ENCODE results near the gene MRPL37.

Gene MRPL37

GRCh38 chr1:54176621-54177327 lies 23.2 kb upstream of the MRPL37 start:
- Histone ChIP-seq H3K79me2 (ENCODE audit: low read length) (no peaks in the 10 kb centered on the region), H3K4me1 (ENCODE audit: low read length) (no peaks in the 10 kb centered on the region), H2AFZ (ENCODE audit: low read depth, low read length) (no peak overlapping the region), H3K27ac (ENCODE audit: low read length) (no peak overlapping the region), H3K9ac (ENCODE audit: low read length) (no peak overlapping the region), H3K9me3 (ENCODE audit: insufficient read depth, low read length) (no peaks in the 10 kb centered on the region), H3K27me3 (ENCODE audit: low read depth, low read length) (no peaks in the 10 kb centered on the region), H3K36me3 (replicated peaks; ENCODE audit: low read depth, low read length) (no peaks in the 10 kb centered on the region), H4K20me1 (ENCODE audit: insufficient read depth, low read length) (no peaks in the 10 kb centered on the region), H3K4me2 (ENCODE audit: low read length) (no peak overlapping the region), H3K4me3 (ENCODE audit: low read length) (no peak overlapping the region)
- TF ChIP-seq CTCF (IDR thresholded peaks at IDR 0.05; ENCODE audit: low read depth, low read length) = no peak
- no peak for TF ChIP-seq EZH2phosphoT487 (IDR thresholded peaks at IDR 0.05; ENCODE audit: low read depth)

- Histone ChIP-seq H3K27me3 (ENCODE audit: low read depth, low read length) (no peaks in the 10 kb centered on the region), H2AFZ (ENCODE audit: low read depth, low read length) (no peak overlapping the region), H4K20me1 (ENCODE audit: insufficient read depth, low read length) (no peaks in the 10 kb centered on the region), H3K79me2 (ENCODE audit: low read length) (no peaks in the 10 kb centered on the region), H3K9ac (ENCODE audit: low read length) (no peak overlapping the region), H3K4me2 (ENCODE audit: low read length) (no peak overlapping the region), H3K4me1 (ENCODE audit: low read length) (no peaks in the 10 kb centered on the region), H3K9me3 (ENCODE audit: insufficient read depth, low read length) (no peaks in the 10 kb centered on the region), H3K27ac (ENCODE audit: low read length) (no peak overlapping the region), H3K4me3 (ENCODE audit: low read length) (no peak overlapping the region), H3K36me3 (replicated peaks; ENCODE audit: low read depth, low read length) (no peaks in the 10 kb centered on the region)
- TF ChIP-seq CTCF (IDR thresholded peaks at IDR 0.05; ENCODE audit: low read depth, low read length) (no peak), EZH2phosphoT487 (IDR thresholded peaks at IDR 0.05; ENCODE audit: low read depth) (no peak)
Observed at GRCh38 chr1:54177726-54178125, 22.2 kb upstream of the MRPL37 start.

GRCh38 chr1:54178296-54179070 lies 21.5 kb upstream of the MRPL37 start:
- H3K4me1 ChIP-seq (ENCODE audit: low read length) = no peaks in the 10 kb centered on the region
- H3K9ac ChIP-seq (ENCODE audit: low read length) = no peak overlapping the region
- no peaks in the 10 kb centered on the region for H3K36me3 ChIP-seq (replicated peaks; ENCODE audit: low read depth, low read length)
- H3K79me2 ChIP-seq (ENCODE audit: low read length) = no peaks in the 10 kb centered on the region
- H3K4me2 ChIP-seq (ENCODE audit: low read length) = no peak overlapping the region
- H3K27me3 ChIP-seq (ENCODE audit: low read depth, low read length) = no peaks in the 10 kb centered on the region
- TF ChIP-seq CTCF (IDR thresholded peaks at IDR 0.05; ENCODE audit: low read depth, low read length) (no peak), EZH2phosphoT487 (IDR thresholded peaks at IDR 0.05; ENCODE audit: low read depth) (no peak)
- no peak overlapping the region for H2AFZ ChIP-seq (ENCODE audit: low read depth, low read length)
- H3K4me3 ChIP-seq (ENCODE audit: low read length) = no peak overlapping the region
- no peaks in the 10 kb centered on the region for H4K20me1 ChIP-seq (ENCODE audit: insufficient read depth, low read length)
- H3K9me3 ChIP-seq (ENCODE audit: insufficient read depth, low read length) = no peaks in the 10 kb centered on the region
- H3K27ac ChIP-seq (ENCODE audit: low read length) = no peak overlapping the region

GRCh38 chr1:54180701-54181360 lies 19.1 kb upstream of the MRPL37 start:
- Histone ChIP-seq H2AFZ (ENCODE audit: low read depth, low read length) (no peak overlapping the region), H3K27me3 (ENCODE audit: low read depth, low read length) (no peaks in the 10 kb centered on the region), H3K9me3 (ENCODE audit: insufficient read depth, low read length) (no peaks in the 10 kb centered on the region), H3K4me1 (ENCODE audit: low read length) (no peaks in the 10 kb centered on the region), H3K79me2 (ENCODE audit: low read length) (no peaks in the 10 kb centered on the region), H3K27ac (ENCODE audit: low read length) (no peak overlapping the region), H3K9ac (ENCODE audit: low read length) (no peak overlapping the region), H3K4me3 (ENCODE audit: low read length) (no peak overlapping the region), H3K36me3 (replicated peaks; ENCODE audit: low read depth, low read length) (no peaks in the 10 kb centered on the region), H4K20me1 (ENCODE audit: insufficient read depth, low read length) (no peaks in the 10 kb centered on the region), H3K4me2 (ENCODE audit: low read length) (no peak overlapping the region)
- no peak for TF ChIP-seq EZH2phosphoT487 (IDR thresholded peaks at IDR 0.05; ENCODE audit: low read depth)
- no peak for TF ChIP-seq CTCF (IDR thresholded peaks at IDR 0.05; ENCODE audit: low read depth, low read length)

Measured in OCI-LY3 (cell line).